Lower lobe of right lung (tissue), 2 donors: Measurements from ENCODE around the gene THSD8. TPM values are rescaled to one million over a fixed set of nuclear protein-coding genes. Genes with fewer than 3 reads are reported as not detected.

Source experiments
- ATAC-seq, 2 donors: fragments of 200-7000 bp; cut with Tn5 transposase; one replicate each; pipeline ENCODE4 v1.9.1; 2020 to 2022; ENCODE audit warnings: mild to moderate bottlenecking in 2 of 2, moderate library complexity in 2 of 2
- DNase-seq: peaks from one replicate; pipeline ENCODE4 v3.0.0-alpha.2; 2020
- H3K27ac ChIP-seq: fragments of 200-600 bp; one replicate; pipeline ENCODE4 v1.8.0; 2022
- H3K27me3 ChIP-seq: fragments of 200-600 bp; one replicate; pipeline ENCODE4 v1.8.0; 2022; ENCODE audit warnings: low read depth
- H3K36me3 ChIP-seq: fragments of 200-600 bp; one replicate; pipeline ENCODE4 v1.8.0; 2022; ENCODE audit warnings: mild to moderate bottlenecking
- H3K4me1 ChIP-seq: fragments of 200-600 bp; one replicate; pipeline ENCODE4 v1.8.0; 2022
- H3K4me3 ChIP-seq: fragments of 200-600 bp; one replicate; pipeline ENCODE4 v1.8.0; 2022; ENCODE audit warnings: mild to moderate bottlenecking
- H3K9me3 ChIP-seq: fragments of 200-600 bp; one replicate; pipeline ENCODE4 v1.8.0; 2022
- intact Hi-C: fragments of 100-400 bp; cut with DNase I; formaldehyde crosslinking; loops from one replicate; pipeline ENCODE4 v1.11.0; 2022
- total RNA-seq: library from RNA; stranded (reverse); fragmentation: NEBNext Ultra II Directional; extraction: Animal tissue kit (Norgen Biotek cat#: 25700); gene quantifications from one replicate; pipeline ENCODE4 v1.2.1, GENCODE V29; 2021
- TF ChIP-seq, protein P1 (sequence below): fragments of 200-600 bp; IDR thresholded peaks from one replicate; pipeline ENCODE4 v1.8.0; 2022; ENCODE audit warnings: antibody characterized with exemption, mild to moderate bottlenecking
- donor health status: DM: no; HTN: yes; CAD: no; lungs with severe emphysema.

The THSD8 gene
- total RNA-seq, 1 donor from 2014 or later: 1.5 TPM

DNA sequence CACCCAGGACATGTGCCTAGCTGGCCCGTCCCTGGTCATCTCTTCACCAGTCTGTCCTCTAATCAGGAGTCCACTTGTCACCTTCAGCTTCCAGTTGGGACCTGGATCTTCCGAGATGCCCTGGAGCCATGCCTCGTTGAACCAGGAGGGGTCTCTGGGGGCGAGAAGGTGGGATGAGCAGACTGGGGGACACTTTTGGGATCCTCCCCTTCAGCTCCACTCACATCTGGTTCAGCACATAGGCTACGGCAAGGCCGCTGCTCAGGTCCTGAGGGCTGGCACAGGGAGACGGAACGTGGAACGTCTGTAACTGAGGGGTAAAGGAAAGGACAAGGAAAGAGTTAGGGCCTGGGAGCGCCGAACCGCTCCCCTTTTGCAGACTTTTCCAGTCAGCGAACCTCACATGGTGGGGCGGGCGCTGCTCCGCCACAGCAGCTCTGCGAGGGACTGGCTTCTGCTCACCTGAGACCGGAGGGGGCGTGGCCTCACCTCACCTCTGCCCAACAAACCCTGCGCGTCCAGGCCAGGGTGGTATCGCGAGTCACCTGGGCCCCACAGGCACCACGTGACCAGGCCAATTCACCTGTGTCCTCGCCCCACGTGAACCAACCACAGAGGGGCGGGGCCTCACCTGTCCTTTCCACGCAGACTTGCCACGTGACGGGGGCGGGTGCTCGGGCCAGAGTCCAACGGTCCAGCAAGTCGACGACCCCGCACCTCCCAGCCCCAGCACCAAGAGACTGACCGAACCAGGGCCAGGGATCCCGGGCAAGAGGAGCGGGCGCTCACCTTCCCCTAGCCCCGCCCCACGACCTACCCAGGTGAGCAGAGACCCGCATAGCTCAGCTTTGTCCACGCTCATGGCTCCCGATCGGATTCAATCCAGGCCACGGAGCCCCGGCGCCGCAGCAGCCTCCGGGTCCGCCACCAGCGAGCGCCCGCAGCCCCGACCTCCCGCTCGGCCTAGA is 27.0 kb upstream of the THSD8 start, which contains the start of gene HOOK2:
Gene HOOK2, minus strand, starts transcription at position 965 of the 968 bp plus-strand sequence. Its CDS starts 103 bp downstream, at position 862.
- DNase-seq (peak; percentile 97), ATAC-seq (peak; percentile 84 to 85)
- Histone ChIP-seq H3K9me3 (no peaks in the 10 kb centered on the region), H3K27me3 (no peaks in the 10 kb centered on the region), H3K4me3 (peak within 1 kb of the TSS; percentile 77), H3K4me1 (peaks cover 33% of the 10 kb centered on the region), H3K27ac (peak within 1 kb of the TSS; percentile 86), H3K36me3 (peaks cover 10% of the 10 kb centered on the region)
- intact Hi-C loops: no loop called here
- TF ChIP-seq, protein P1, sequence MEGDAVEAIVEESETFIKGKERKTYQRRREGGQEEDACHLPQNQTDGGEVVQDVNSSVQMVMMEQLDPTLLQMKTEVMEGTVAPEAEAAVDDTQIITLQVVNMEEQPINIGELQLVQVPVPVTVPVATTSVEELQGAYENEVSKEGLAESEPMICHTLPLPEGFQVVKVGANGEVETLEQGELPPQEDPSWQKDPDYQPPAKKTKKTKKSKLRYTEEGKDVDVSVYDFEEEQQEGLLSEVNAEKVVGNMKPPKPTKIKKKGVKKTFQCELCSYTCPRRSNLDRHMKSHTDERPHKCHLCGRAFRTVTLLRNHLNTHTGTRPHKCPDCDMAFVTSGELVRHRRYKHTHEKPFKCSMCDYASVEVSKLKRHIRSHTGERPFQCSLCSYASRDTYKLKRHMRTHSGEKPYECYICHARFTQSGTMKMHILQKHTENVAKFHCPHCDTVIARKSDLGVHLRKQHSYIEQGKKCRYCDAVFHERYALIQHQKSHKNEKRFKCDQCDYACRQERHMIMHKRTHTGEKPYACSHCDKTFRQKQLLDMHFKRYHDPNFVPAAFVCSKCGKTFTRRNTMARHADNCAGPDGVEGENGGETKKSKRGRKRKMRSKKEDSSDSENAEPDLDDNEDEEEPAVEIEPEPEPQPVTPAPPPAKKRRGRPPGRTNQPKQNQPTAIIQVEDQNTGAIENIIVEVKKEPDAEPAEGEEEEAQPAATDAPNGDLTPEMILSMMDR: no peak

DNA sequence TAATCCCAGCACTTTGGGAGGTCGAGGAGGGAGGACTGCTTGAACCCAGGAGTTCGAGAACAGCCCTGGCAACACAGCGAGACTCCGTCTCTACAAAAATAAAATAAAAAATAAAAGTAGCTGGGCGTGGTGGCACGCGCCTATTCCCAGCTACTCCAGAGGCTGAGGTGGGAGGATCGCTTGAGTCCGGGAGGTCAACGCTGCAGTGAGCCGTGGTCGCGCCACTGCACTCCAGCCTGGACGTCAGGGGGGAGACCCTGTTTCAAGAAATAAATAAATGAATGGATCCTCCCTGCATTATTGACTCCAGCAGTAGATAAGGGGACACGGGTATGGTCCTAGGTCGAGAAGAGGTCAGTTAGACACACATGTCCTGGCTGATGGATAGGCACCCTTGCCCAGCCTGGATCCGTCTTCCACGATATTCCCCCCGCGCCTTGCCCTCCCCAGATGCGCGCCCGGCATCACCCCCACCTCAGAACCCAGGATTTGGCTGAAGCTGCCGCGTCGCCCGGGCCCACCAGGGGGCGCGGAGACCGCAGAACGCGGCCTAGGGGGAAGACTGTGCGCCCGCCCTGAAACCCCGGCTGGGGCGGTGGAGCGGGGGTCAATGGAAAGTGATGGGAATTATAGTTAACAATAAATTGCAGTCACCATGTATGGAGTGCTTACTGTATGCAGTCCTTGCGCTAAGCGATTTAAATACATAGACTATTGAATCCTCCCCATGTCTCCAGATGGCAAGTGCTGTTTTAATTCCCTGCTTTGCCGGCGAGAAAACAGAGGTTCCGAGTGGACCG is 24.5 kb upstream of the THSD8 start:
- Histone ChIP-seq H3K4me1 (peaks cover 47% of the 10 kb centered on the region), H3K27me3 (no peaks in the 10 kb centered on the region), H3K27ac (peak overlapping the region; percentile 95), H3K4me3 (peak overlapping the region; percentile 71), H3K36me3 (peaks cover 5% of the 10 kb centered on the region), H3K9me3 (no peaks in the 10 kb centered on the region)
- DNase-seq (peak; percentile 86), ATAC-seq (peak; percentile 64 to 67)
- TF ChIP-seq, protein P1: peak; percentile 99
- intact Hi-C loops: no loop called here

DNA sequence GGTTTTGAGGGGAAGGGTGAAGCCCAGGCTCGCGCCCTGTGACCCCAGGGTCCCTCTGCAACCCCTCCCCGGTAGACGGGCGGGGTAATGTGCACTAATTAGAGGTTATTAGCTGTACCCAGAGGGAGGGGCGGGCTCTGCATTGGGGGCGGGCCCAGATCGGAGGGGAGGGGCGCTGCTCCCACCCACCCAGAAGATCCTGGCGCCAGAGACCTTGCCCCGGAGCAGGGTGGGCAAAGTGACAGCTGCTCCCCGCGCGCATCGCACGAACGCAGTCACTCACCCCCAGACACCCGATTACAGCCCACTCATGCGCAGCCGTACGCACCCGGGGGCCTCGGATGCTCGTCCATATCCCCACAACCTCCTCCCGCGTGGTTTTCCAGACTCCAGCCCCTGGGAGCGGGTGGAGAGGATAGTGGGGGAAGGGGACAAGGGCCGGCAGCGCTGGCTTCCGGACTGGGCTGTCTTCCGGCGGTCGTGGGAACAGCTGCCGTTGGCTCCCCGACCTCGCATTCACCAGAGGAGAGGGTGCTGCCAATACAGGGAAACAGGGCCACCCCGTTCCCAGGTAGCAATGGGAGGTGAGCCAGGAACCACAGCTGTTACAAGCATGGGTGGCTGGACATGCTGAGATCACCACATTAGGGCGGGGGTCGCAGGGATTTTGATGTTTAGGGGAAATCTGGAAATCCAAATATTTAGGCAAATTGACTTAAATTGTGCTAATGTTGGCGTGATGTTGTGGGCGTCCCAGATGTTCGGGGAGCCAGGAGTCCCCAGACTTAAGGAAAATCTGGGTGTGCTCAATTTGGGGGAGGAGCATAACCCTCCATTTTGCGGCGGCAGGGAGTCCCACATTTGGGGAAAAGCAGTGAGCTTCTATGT is 23.6 kb upstream of the THSD8 start:
- Histone ChIP-seq H3K4me1 (peaks cover 54% of the 10 kb centered on the region), H3K27ac (peak overlapping the region; percentile 95), H3K27me3 (no peaks in the 10 kb centered on the region), H3K4me3 (peak overlapping the region; percentile 71), H3K36me3 (peaks cover 5% of the 10 kb centered on the region), H3K9me3 (no peaks in the 10 kb centered on the region)
- peak; percentile 81 for DNase-seq
- TF ChIP-seq, protein P1: no peak
- peak; percentile 27 to 41 for ATAC-seq
- intact Hi-C loops: no loop called here

DNA sequence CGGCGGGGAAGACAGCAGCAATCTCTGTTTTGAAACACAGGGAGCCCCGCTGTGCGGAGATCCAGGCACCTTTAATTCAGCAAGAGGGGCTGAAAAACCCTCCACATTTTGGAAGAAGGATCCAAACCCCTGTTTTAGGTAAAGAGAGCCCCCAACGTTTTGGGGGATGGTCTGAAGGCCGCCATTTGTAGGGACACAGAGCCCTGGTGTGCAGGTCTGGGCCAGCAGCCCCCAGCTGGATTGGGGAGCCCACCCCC is 23.0 kb upstream of the THSD8 start:
- no peak for DNase-seq
- Histone ChIP-seq H3K36me3 (peaks cover 5% of the 10 kb centered on the region), H3K27me3 (no peaks in the 10 kb centered on the region), H3K4me3 (peak overlapping the region; percentile 71), H3K9me3 (no peaks in the 10 kb centered on the region), H3K4me1 (peaks cover 60% of the 10 kb centered on the region), H3K27ac (peak overlapping the region; percentile 95)
- TF ChIP-seq, protein P1: no peak
- ATAC-seq: no peak
- intact Hi-C loops: no loop called here
